Skin epidermis (tissue), 12 donors: Measurements from ENCODE around the gene SPRYD4.
A peak's percentile ranks its signal among the peaks of the same experiment; 100 is the strongest.
"Not testable (repeated sequence)": the region's sequence is repeated elsewhere in the genome, so short reads cannot be mapped to it uniquely, and the experiment has no call there.

Experiments used
- H3K27ac ChIP-seq, 21 experiments: fragments of 200-600 bp; sonication (generic) in 11 of 21; one replicate each; pipeline ENCODE4 v1.5.0; 2020; ENCODE audit warnings: mild to moderate bottlenecking in 3 of 21, inconsistent platforms in 2 of 21, moderate library complexity in 2 of 21
- H3K4me3 ChIP-seq, 7 experiments: fragments of 200-600 bp; sonication (generic) in 2 of 7; one replicate each; pipeline ENCODE4 v1.5.0; 2020; ENCODE audit warnings: inconsistent platforms in 2 of 7, mild to moderate bottlenecking in 2 of 7, moderate library complexity in 1 of 7

The SPRYD4 gene

DNA sequence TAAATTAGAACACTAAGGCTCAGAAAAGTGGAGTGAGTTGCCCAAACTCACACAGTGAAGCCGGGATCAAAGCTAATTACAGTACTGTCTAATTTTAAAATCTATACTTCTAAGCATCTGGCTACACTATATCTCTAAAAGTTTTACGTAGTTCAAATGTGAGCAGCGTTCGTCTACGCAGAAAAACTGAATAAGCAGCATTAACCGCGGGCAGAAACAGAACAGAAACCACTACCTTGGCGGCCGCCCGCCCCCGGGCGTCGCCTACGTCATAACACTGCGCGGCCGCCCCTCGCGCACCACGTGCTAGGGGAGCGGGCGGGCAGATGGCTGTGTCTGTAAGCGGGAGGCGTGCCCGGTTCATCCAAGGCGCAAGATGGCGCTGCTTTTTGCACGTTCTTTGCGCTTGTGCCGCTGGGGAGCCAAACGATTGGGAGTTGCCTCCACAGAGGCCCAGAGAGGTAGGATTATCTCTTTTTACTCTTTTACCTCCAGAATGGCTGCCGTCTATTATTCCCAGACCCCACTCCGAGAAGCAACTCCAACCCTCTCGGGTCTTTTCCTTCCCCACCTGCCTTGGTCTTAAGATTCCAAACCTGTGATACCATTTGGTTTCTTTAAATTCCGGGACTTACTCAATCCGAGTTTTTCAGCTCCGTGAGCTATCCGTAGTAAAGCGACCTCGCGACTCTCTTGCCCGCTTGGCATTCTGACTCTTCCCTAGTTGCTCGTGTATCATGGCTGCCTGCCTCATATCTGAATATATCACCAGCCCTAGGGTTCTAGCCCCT lies at the start of gene SPRYD4:
TSS of gene SPRYD4 (plus strand) at position 363 of the 791 bp plus-strand sequence. CDS start at position 377, 14 bp downstream.
- H3K27ac ChIP-seq, result peak within 1 kb of the TSS; percentile 68 to 97 (median 88)

DNA sequence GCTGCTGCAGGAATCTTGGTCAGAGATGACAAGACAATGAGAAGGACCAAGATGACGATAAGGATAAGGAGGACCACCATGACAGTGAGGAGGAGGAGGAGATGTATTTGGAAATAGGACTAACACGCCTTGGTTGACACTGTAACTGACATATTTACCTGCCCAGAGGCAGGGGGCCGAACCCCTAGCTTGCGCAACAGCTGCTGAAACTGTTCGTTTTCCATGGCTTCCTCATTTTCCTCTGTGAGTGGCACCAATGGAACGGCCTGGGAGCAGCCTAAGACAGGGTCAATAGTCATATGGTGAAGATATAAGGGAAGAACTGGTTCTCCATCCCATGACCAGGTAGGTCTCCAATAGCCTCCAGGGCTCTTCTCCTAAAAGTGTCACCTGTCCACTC lies 48.0 kb upstream of the SPRYD4 start:
- H3K27ac ChIP-seq, result no peak overlapping the region
- no peak overlapping the region for H3K4me3 ChIP-seq

More for the DNA sequence above, at the start of gene SPRYD4:
- peak within 1 kb of the TSS; percentile 54 to 91 (median 80) for H3K4me3 ChIP-seq

DNA sequence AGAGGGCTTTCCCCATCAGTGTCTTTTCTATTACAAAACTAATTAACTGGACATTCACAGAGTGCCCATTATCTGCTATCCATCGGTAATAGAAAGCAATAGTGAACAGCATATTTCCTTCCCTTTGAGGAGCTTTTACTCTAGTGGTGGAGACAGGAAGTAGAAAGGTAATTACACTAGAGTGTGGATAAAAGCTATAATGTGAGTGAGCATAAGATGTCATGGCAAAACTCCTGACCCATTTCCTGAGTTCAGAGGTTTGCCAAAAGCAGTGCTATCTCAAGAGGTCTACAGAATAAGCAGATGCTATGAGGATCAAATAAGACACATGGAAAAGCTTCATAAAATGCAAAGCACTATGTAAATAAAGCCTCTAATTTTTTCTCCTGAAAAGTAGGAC lies 43.2 kb upstream of the SPRYD4 start:
- H3K4me3 ChIP-seq, result no peak overlapping the region
- H3K27ac ChIP-seq, result no peak overlapping the region

GRCh38 chr12:56425940-56426438 lies 42.4 kb upstream of the SPRYD4 start:
- H3K4me3 ChIP-seq, result no peak overlapping the region
- H3K27ac ChIP-seq, result no peak overlapping the region

GRCh38 chr12:56431288-56431687 lies 37.1 kb upstream of the SPRYD4 start:
- H3K4me3 ChIP-seq, result no peak overlapping the region
- no peak overlapping the region for H3K27ac ChIP-seq

GRCh38 chr12:56431850-56432249 lies 36.5 kb upstream of the SPRYD4 start:
- H3K4me3 ChIP-seq, result no peak overlapping the region
- H3K27ac ChIP-seq, result no peak overlapping the region

DNA sequence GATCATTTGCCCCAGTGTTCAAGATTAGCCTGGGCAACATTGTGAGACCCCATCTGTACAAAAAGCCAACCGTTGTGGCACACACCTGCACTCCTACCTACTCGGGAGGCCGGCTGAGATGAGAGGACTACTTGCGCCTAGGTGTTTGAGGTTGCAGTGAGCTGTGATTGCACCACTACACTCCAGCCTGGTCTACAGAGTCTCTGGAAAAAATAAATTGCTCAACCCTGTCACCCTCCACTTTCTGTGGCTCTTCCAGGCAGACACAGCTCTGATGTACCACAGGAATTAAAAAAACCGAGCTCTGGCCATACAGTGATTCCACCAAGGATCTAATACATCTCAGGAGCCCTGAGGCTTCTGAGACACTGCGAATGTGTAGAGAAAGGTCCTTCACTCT lies 33.5 kb upstream of the SPRYD4 start:
- Histone ChIP-seq H3K27ac (no peak overlapping the region), H3K4me3 (no peak overlapping the region)

DNA sequence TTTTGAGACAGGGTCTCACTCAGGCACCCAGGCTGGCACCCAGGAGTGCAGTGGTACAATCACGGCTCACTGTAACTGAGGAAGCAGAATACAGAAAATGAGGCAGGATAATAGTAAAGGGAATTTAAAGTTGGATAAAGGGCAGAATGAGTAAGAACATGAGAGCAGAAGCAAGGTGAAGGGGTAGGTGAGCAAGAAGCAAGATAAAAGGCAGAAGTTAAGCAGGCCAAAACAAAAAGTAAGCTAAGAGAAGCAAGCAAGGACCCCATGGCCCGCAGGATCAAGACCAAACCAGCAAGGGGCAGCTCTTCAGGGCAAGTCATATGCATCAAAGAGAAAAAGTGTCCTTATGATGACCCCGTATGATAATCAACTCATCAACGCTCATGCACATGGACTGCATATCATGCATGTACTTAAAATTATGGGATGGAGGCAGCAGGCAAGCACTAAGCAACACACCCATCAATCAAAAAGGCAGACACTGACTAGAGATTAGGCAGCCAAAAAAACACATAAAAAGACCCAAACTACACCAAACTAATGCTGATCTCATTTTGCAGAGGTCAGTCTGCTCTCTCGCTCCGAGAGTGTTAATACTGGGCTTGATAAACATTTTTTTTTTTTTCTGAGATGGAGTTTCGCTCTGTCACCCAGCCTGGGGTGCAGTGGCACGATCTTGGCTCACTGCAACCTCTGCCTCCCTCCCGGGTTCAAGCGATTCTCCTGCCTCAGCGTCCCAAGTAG lies 30.8 kb upstream of the SPRYD4 start:
- no peak overlapping the region for H3K27ac ChIP-seq
- no peak overlapping the region for H3K4me3 ChIP-seq

DNA sequence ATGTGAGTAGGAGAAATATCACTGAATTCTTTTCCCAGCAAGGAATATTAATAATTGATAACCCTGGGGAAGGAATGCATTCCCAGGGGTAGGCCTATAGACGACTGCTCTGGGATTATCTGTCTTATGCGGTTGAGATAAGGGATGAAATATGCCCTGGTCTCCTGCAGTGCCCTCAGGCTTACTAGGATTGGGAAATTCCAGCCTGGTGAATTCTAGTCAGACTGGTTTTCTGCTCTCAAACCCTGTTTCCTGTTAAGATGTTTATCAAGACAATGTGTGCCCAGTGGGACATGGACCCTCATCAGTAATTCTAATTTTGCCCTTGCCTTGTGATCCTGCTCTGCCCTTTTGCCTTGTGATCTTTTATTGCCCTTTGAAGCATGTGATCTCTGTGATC lies 25.2 kb upstream of the SPRYD4 start:
- H3K27ac ChIP-seq, H3K4me3 ChIP-seq: not testable (repeated sequence)

GRCh38 chr12:56448860-56449621 lies 19.3 kb upstream of the SPRYD4 start, which contains the start of gene TIMELESS:
TIMELESS (minus strand) TSS chr12:56449426; CDS start chr12:56434170, 15,256 bp downstream.
- peak within 1 kb of the TSS; percentile 61 to 91 (median 77) for H3K4me3 ChIP-seq

GRCh38 chr12:56449622-56449984 lies 18.8 kb upstream of the SPRYD4 start:
- Histone ChIP-seq H3K4me3 (peak overlapping the region; percentile 61 to 91 (median 77)), H3K27ac (peak overlapping the region in 20 of 21 experiments; percentile 56 to 88 (median 82))

More at GRCh38 chr12:56448860-56449621, 19.3 kb upstream of the SPRYD4 start, which contains the start of gene TIMELESS:
- peak within 1 kb of the TSS; percentile 51 to 88 (median 82) for H3K27ac ChIP-seq

DNA sequence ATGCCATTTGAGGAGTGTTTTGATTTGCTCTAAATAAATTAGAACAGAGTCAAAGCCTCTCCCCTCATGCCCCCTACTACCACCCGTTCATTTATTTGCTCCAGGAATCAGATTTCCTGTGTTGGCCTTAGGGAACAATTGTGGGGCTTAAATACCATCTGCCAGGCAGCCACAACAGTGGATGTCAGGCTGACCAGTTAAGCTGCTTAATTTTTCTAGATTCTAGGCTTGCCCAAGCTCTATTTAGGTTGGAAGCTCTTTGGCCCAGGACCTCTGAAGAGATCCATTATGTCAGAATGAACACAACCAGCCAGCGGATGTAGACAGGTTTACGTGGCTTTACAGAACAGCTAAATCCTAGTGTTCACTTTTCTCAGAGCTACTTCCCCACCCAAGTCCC lies 18.1 kb upstream of the SPRYD4 start:
- Histone ChIP-seq H3K4me3 (no peak overlapping the region), H3K27ac (peak overlapping the region in 4 of 21 experiments; percentile 82 to 88 (median 84))

GRCh38 chr12:56451147-56451546 lies 17.2 kb upstream of the SPRYD4 start:
- no peak overlapping the region for H3K27ac ChIP-seq

GRCh38 chr12:56454557-56454956 lies 13.8 kb upstream of the SPRYD4 start, which contains the start of gene MIP:
MIP (minus strand) TSS chr12:56454657; CDS start chr12:56454613, 44 bp downstream.
- H3K27ac ChIP-seq, result no peak within 1 kb of the TSS
- no peak within 1 kb of the TSS for H3K4me3 ChIP-seq

More at GRCh38 chr12:56451147-56451546, 17.2 kb upstream of the SPRYD4 start:
- H3K4me3 ChIP-seq, result no peak overlapping the region

GRCh38 chr12:56457817-56458216 lies 10.6 kb upstream of the SPRYD4 start:
- H3K27ac ChIP-seq, result no peak overlapping the region
- no peak overlapping the region for H3K4me3 ChIP-seq

- Histone ChIP-seq H3K4me3 (no peak overlapping the region), H3K27ac (no peak overlapping the region)
Observed at GRCh38 chr12:56461235-56462159, 6.9 kb upstream of the SPRYD4 start.

DNA sequence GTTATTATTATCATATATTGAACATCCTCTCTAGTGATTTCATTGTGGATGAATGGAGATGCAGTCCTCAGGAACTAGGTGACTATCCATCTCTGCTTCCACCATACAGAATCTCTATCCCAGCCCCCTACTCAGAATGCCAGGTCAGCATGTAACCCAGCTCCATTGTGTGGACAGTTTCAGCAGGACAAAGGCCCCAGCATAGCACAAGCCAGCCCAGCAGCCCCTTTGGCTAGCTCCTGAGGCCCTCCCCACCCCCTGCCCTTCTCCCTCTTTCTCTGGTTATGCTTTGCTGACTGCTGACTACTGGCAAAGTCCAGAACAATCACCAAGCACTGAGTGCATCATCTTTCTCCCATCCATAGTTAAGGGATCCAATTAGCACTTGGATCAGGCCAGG lies 5.8 kb upstream of the SPRYD4 start:
- Histone ChIP-seq H3K27ac (no peak overlapping the region), H3K4me3 (no peak overlapping the region)
